K562 (cell line): ENCODE measurements around the gene TXNIP. TPM values are rescaled to one million over a fixed set of nuclear protein-coding genes. Genes with fewer than 3 reads are reported as not detected.

Experiments used
- ATAC-seq: fragments of 200-7000 bp; cut with Tn5 transposase; 3 replicates; pipeline ENCODE4 v1.9.1; 2020; ENCODE audit warnings: moderate library complexity
- BruUV-seq: library from RNA; stranded (reverse); fragments of 400-500 nt; replicated peaks from 2 replicates; lab custom pipeline; 2021; lab: Mats Ljungman, UMichigan
- CTCF ChIA-PET: fragments of 300-600 bp; formaldehyde crosslinking; extraction: SDS; loops from one replicate; lab custom pipeline; 2021; ENCODE audit warnings: low intra/inter-chr PET ratio; lab: Yijun Ruan, JAX
- POLR2A ChIA-PET: fragments of 300-600, 350-650 bp; sonication (Branson Sonifier 250); formaldehyde crosslinking; extraction: SDS; loops from one replicate; lab custom pipeline; 2021; ENCODE audit warnings: antibody characterized with exemption, inconsistent platforms; lab: Yijun Ruan, JAX
- DNase-seq, 4 experiments: peaks; one replicate each; pipeline versions ENCODE4 v3.0.0 to v3.0.0-alpha.2; 2011 to 2018; ENCODE audit warnings: low spot score in 3 of 4, mixed read lengths in 3 of 4; ENCODE audit errors: extremely low read depth in 1 of 4
- FAIRE-seq: peaks from 2 replicates; lab custom pipeline; 2011; peaks lifted over from hg19 to GRCh38; lab: Jason Lieb, UNC
- H2AFZ ChIP-seq: 2 replicates; pipeline ENCODE4 v1.6.0; 2011; ENCODE audit warnings: low read depth, low read length, control low read depth, inconsistent platforms
- H3K27ac ChIP-seq: fragments of 200-600 bp; 3 replicates; pipeline ENCODE4 v1.8.0; 2011; ENCODE audit warnings: low read depth, mild to moderate bottlenecking, control low read depth, inconsistent platforms, low read length, moderate library complexity, mixed read lengths; ENCODE audit errors: extremely low read depth
- H3K27me3 ChIP-seq, 2 experiments: fragments of 300-600 bp in 1 of 2; 2 replicates in 1 of 2; 3 replicates in 1 of 2; pipeline versions ENCODE4 v1.6.0 to v1.8.0; 2011; ENCODE audit warnings: inconsistent platforms in 2 of 2, low read length in 2 of 2, mild to moderate bottlenecking in 1 of 2, mixed read lengths in 1 of 2, moderate library complexity in 1 of 2; ENCODE audit not compliant: control insufficient read depth in 2 of 2, insufficient read depth in 2 of 2
- H3K36me3 ChIP-seq: fragments of 300-600 bp; 3 replicates; pipeline ENCODE4 v1.8.0; 2011; ENCODE audit warnings: mild to moderate bottlenecking, low read length, inconsistent platforms; ENCODE audit not compliant: control insufficient read depth, insufficient read depth
- H3K4me1 ChIP-seq, 2 experiments: fragments of 200-600 bp in 1 of 2; replicated peaks in 1 of 2; 2 replicates in 1 of 2; 3 replicates in 1 of 2; pipeline versions ENCODE4 v1.5.1 to v1.8.0; 2011; ENCODE audit warnings: inconsistent platforms in 2 of 2, low read length in 2 of 2, mild to moderate bottlenecking in 1 of 2, mixed read lengths in 1 of 2, moderate library complexity in 1 of 2; ENCODE audit not compliant: control insufficient read depth in 2 of 2, insufficient read depth in 2 of 2
- H3K4me2 ChIP-seq: 2 replicates; pipeline ENCODE4 v1.6.1; 2011; ENCODE audit warnings: low read length, control low read depth, inconsistent platforms, mixed read lengths; ENCODE audit not compliant: insufficient read depth
- H3K4me3 ChIP-seq: fragments of 200-600 bp; sonication (generic), shearing (Covaris generic); 2 replicates; pipeline ENCODE4 v1.5.1; 2016; ENCODE audit warnings: control low read depth, inconsistent platforms
- H3K79me2 ChIP-seq: fragments of 200-600 bp; 3 replicates; pipeline ENCODE4 v1.8.0; 2011; ENCODE audit warnings: low read length, inconsistent platforms; ENCODE audit not compliant: control insufficient read depth, insufficient read depth
- H3K9ac ChIP-seq, 2 experiments: 2 replicates each; pipeline versions ENCODE4 v1.6.0 to v1.6.1; 2011; ENCODE audit warnings: low read depth in 2 of 2, low read length in 2 of 2, control low read depth in 1 of 2, inconsistent platforms in 1 of 2, mild to moderate bottlenecking in 1 of 2, mixed read lengths in 1 of 2; ENCODE audit not compliant: insufficient read depth in 1 of 2
- H3K9me1 ChIP-seq: one replicate; pipeline ENCODE4 v1.6.0; 2011; ENCODE audit warnings: inconsistent platforms, mild to moderate bottlenecking, low read length, moderate library complexity; ENCODE audit not compliant: control insufficient read depth, insufficient read depth
- H3K9me3 ChIP-seq: replicated peaks from 2 replicates; pipeline ENCODE4 v1.5.1; 2011; ENCODE audit warnings: low read depth, low read length, inconsistent platforms; ENCODE audit not compliant: control insufficient read depth, insufficient read depth
- H4K20me1 ChIP-seq: replicated peaks from 2 replicates; pipeline ENCODE4 v1.6.1; 2011; ENCODE audit warnings: low read length, inconsistent platforms, mixed read lengths; ENCODE audit not compliant: control insufficient read depth, insufficient read depth
- CREB1 ChIP-seq, 2 experiments: sonication (generic) in 1 of 2; formaldehyde crosslinking in 1 of 2; IDR thresholded peaks; 2 replicates each; pipeline versions ENCODE4 v1.6.1 to v1.8.0; 2012 to 2022; ENCODE audit warnings: inconsistent platforms in 1 of 2, mild to moderate bottlenecking in 1 of 2, missing genetic modification reagents in 1 of 2, moderate library complexity in 1 of 2
- LCOR ChIP-seq: sonication (generic); formaldehyde crosslinking; IDR thresholded peaks from 2 replicates; pipeline ENCODE4 v1.8.0; 2022; ENCODE audit warnings: mild to moderate bottlenecking, missing genetic modification reagents
- PBX2 ChIP-seq, 2 experiments: IDR thresholded peaks in 1 of 2; conservative IDR thresholded peaks in 1 of 2; 2 replicates each; pipeline ENCODE4 v1.6.1; 2016; ENCODE audit warnings: low read depth in 2 of 2, mild to moderate bottlenecking in 1 of 2, missing compliant biosample characterization in 1 of 2, missing genetic modification characterization in 1 of 2, moderate library complexity in 1 of 2
- PHF21A ChIP-seq: fragments of 450-650 bp; IDR thresholded peaks from 2 replicates; pipeline ENCODE4 v1.6.1; 2017; ENCODE audit warnings: low read depth, borderline replicate concordance
- TFAP4 ChIP-seq: sonication (generic); formaldehyde crosslinking; IDR thresholded peaks from 2 replicates; pipeline ENCODE4 v1.8.0; 2022; ENCODE audit warnings: missing genetic modification reagents, mild to moderate bottlenecking, moderate library complexity, borderline replicate concordance
- VEZF1 ChIP-seq: fragments of 200-800 bp; sonication (Bioruptor generic); IDR thresholded peaks from 2 replicates; pipeline ENCODE4 v1.6.1; 2017; ENCODE audit warnings: missing genetic modification characterization, missing compliant biosample characterization
- ZBTB11 ChIP-seq, 3 experiments: fragments of 200-800 bp in 1 of 3; fragments of 250-450 bp in 1 of 3; fragments of 450-650 bp in 1 of 3; sonication (Bioruptor Pico) in 1 of 3; sonication (Bioruptor generic) in 1 of 3; formaldehyde crosslinking in 1 of 3; IDR thresholded peaks; 2 replicates each; pipeline versions ENCODE4 v1.6.1 to v1.8.0; 2016 to 2022; ENCODE audit warnings: mild to moderate bottlenecking in 2 of 3, missing genetic modification characterization in 2 of 3, missing compliant biosample characterization in 1 of 3, moderate library complexity in 1 of 3
- WGBS: fragments of 100-300 bp; shearing (Covaris generic); methylation state at CpG from one replicate; pipeline ENCODE4 v1.1.6; 2016; ENCODE audit warnings: low coverage, mixed read lengths; ENCODE audit not compliant: insufficient coverage; ENCODE audit errors: missing lambda C conversion rate; 5-methylcytosine and 5-hydroxymethylcytosine counted together
- in situ Hi-C: fragments of 300-500 bp; cut with MboI; formaldehyde crosslinking; loops from 4 replicates; pipeline ENCODE4 v1.15.0; 2018; ENCODE audit warnings: inconsistent platforms, mixed read lengths
- intact Hi-C: fragments of 100-400 bp; cut with micrococcal nuclease; formaldehyde crosslinking; loops from 2 replicates; pipeline ENCODE4 v1.14.2; 2022
- polyA plus RNA-seq, 8 experiments: library from polyadenylated mRNA; depleted of rRNA in 4 of 8; stranded (reverse) in 5 of 8; unstranded in 3 of 8; fragments of >200 nt; fragmentation: Nextera tagmentation in 2 of 8; fragmentation: Illumina TruSeq in 1 of 8; extraction: Ambion mirVana in 2 of 8; extraction: Trizol in 1 of 8; gene quantifications; 2 replicates each; pipeline versions ENCODE4 v1.2.1 to v1.2.3, GENCODE V29; 2011 to 2014; ENCODE audit warnings: inconsistent platforms in 1 of 8, missing spikeins in 1 of 8
- total RNA-seq, 7 experiments: library from RNA; depleted of rRNA in 6 of 7; stranded (reverse); fragments of >200 nt in 6 of 7; fragmentation: Illumina TruSeq in 2 of 7; extraction: Trizol in 2 of 7; gene quantifications; 2 replicates each; pipeline versions ENCODE4 v1.2.1 to v1.2.3, GENCODE V29; 2011 to 2021; ENCODE audit warnings: low replicate concordance in 1 of 7

The TXNIP gene
- total and polyA plus RNA-seq, 9 of the 15 experiments (the other 6 are each of a cell fraction or from before 2014, with no cell fraction given), result 120 to 499 (median 257) TPM

- peak overlapping the region; percentile 46 for H3K4me3 ChIP-seq
- peak in 3 of 4 experiments; percentile 78 to 83 (median 83) for DNase-seq
- peak; percentile 42 for FAIRE-seq
- H3K9me3 ChIP-seq, result peaks cover 3% of the 10 kb centered on the region; the same call in 1 of the 2 replicates
- no TSS peak for BruUV-seq
- 4% methylated on average over 22 of the region's 36 CpGs for WGBS
- H3K79me2 ChIP-seq, result peaks cover 24% of the 10 kb centered on the region
- H3K27ac ChIP-seq, result peak overlapping the region; percentile 87; the same call in 2 of the 3 replicates
- POLR2A ChIA-PET, result interaction anchor here (2.1 to 4.0 kb wide), 3 partner anchors 8 to 36 kb away, joined by 8 to 50 read pairs (median 15); partner anchors contain the start of gene RBM8A
- no peaks in the 10 kb centered on the region for H3K9me1 ChIP-seq
- ATAC-seq, result no peak
- no peaks in the 10 kb centered on the region for H4K20me1 ChIP-seq
- peak overlapping the region; percentile 87 for H2AFZ ChIP-seq
- intact Hi-C loops, result no loop called here
- CTCF ChIA-PET, result no interaction called here
- H3K36me3 ChIP-seq, result no peaks in the 10 kb centered on the region
- peak overlapping the region; percentile 87 to 88 for H3K9ac ChIP-seq
- H3K27me3 ChIP-seq, result no peaks in the 10 kb centered on the region; a peak in 1 of 5 replicates
- in situ Hi-C loops, result no loop called here
- H3K4me1 ChIP-seq, result peaks cover 29 to 37% of the 10 kb centered on the region in 2 experiments; a peak in 4 of 5 replicates
- H3K4me2 ChIP-seq, result peak overlapping the region; percentile 86
- peak; percentile 81; the same call in 1 of the 2 replicates for TF ChIP-seq PHF21A
- no peak for TF ChIP-seq CREB1 (IDR thresholded peaks at IDR 0.05)
- TF ChIP-seq CREB1 (CRISPR knock-in tag; IDR thresholded peaks at IDR 0.05), result 0 out of 2 replicates have a peak, but pooled peaks have one; percentile 22
- TF ChIP-seq LCOR (CRISPR knock-in tag), result peak; percentile 65; the same call in 1 of the 2 replicates
- 0 out of 2 replicates have a peak, but pooled peaks have one; percentile 21 for TF ChIP-seq TFAP4 (CRISPR knock-in tag)
- peak; percentile 97 for TF ChIP-seq VEZF1 (CRISPR knock-in tag)
- TF ChIP-seq ZBTB11 (CRISPR knock-in tag; IDR thresholded peaks at IDR 0.05), result 0 out of 6 replicates have a peak, but pooled peaks of 1 of the 3 experiments have one; percentile 24
- TF ChIP-seq PBX2 (CRISPR knock-in tag; IDR thresholded peaks at IDR 0.05; ENCODE audit: low read depth), result no peak
- TF ChIP-seq PBX2 (tag; conservative IDR thresholded peaks at IDR 0.05; ENCODE audit: low read depth), result no peak
Observed at GRCh38 chr1:145962157-145963102, 33.9 kb downstream of the TXNIP start.
